Urothelium cell line (cell line): ENCODE measurements around the gene TRAF7.
A peak's percentile ranks its signal among the peaks of the same experiment; 100 is the strongest.

ENCODE experiments used
- DNase-seq: peaks from one replicate; pipeline ENCODE4 v3.0.0; 2011; ENCODE audit warnings: low spot score, mixed read lengths
- FAIRE-seq: peaks from 2 replicates; lab custom pipeline; 2011; peaks lifted over from hg19 to GRCh38; lab: Jason Lieb, UNC

The TRAF7 gene

DNA sequence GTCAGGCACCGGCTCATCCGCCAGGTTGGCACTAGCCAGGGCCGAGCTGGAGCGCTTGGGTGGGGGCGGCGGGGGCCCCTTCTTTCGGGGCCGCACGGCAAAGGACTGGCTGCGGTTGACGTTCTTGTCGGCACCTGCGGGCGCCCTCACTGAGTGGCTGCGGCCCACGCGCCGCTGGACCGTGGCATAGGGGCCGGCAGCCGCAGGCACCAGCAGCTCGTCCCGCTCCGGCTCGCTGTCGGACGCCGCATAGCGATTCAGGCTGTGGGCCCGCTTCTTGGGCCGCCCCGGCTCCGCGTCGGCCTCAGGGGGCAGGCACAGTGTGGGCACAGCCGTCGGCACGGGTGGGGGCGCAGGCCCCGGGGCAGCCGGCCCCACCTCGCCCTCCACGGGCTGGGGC, 24.9 kb downstream of the TRAF7 start:
- no peak for FAIRE-seq
- DNase-seq, result no peak

DNA sequence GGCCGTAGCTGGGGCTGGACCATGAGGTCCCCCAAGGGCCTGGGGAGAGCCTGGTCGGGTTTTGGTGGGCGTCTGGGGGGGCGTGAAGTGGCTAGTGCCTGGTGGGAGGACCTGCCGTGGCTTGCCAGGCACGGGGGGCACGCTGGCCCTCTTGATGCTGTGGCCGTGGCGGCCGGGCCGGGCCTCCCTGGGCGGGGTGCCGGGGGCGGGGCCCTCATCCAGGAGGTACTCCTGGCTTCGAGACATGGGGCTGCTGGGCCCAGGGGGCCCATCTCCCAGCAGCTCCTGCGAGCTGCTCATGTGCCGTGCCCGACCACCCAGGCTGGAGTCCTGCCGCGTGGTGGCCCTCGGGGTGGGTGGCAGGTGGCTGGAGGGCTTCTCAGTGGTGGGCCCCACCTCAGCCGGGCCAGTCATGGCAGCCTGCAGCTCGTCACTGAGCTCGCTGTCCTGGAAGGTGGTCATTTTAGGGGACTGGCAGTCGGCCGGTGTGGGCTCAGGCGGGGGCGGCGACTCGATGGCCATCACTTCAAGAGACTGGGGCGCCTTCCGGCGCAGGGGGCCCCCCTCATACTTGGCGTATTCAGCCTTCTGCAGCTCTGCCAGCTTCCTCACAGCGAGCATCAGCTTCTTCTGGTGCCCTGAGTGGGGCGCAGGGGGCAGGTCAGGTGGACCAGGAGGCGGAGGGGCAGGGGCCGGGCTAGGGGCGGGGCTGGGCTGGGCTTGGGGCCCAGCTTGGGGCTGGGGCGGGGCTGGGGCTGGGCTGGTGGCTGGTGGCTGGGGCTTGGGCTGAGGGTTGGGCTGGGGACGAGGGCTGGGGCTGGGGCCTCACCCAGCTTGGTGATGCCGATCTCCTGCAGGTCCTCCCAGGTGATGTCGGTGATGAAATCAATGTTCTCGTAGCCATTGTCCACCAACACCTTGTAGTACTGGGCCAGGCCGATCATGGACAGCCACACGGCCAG, 25.7 kb downstream of the TRAF7 start:
- DNase-seq (no peak), FAIRE-seq (no peak)

DNA sequence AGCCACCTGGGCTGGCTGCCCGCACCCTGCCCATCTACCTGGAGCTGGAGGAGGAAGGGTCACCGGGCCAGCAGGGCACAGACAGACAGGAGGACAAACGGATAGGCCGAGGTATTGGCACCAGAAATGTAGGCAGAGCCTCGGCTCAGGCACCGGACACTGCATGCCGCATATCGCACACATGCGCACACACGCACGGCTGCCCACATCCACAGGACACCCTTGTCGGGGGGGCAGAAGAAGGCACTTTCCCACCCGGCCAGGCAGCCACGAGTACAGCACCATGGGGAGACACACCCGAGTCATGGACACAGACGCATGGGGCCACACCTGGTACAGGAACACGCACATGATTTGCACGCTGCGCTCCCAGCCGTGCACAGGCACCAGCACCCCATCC, 26.4 kb downstream of the TRAF7 start:
- DNase-seq, result no peak
- FAIRE-seq, result peak; percentile 69

DNA sequence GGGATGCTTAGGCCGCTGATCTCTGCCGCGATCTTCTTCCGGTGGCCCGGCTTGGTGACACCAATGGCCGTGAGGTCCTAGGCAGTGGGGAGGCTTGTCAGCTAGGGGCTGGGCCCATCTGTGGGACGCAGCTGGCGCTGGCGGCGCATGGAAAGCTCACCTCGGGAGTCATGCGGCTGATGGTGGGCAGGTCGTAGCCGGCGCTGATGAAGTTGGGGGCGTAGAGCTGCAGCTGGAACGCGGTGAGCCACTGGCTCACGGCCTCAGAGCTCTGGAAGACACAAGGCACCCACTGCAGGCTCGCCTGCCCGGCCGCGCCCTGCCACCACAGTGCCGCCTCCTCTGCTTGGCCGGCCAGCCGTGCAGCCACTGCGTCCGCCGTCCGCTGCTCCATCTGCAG, 28.1 kb downstream of the TRAF7 start:
- no peak for FAIRE-seq
- no peak for DNase-seq

DNA sequence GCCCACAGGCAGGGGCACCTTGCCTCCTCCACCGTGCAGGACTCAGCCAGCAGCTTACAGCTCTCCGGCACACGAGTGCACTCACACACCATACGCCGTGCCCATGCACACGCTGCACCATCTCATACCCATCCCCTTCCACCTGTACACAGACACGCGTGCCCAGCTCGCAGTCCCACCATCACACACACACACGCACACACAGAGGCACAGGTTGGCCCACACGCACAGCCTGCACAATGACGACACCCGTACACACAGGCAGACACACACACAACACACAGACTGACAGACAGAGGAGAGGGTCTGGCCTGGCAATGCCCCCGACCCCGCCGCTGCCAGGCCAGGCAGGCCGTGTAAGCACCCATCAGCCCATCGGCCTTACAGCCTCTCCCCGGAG, 28.8 kb downstream of the TRAF7 start:
- DNase-seq (no peak), FAIRE-seq (peak; percentile 59)

GRCh38 chr16:2184962-2185361, 29.4 kb downstream of the TRAF7 start:
- DNase-seq (no peak), FAIRE-seq (no peak)

DNA sequence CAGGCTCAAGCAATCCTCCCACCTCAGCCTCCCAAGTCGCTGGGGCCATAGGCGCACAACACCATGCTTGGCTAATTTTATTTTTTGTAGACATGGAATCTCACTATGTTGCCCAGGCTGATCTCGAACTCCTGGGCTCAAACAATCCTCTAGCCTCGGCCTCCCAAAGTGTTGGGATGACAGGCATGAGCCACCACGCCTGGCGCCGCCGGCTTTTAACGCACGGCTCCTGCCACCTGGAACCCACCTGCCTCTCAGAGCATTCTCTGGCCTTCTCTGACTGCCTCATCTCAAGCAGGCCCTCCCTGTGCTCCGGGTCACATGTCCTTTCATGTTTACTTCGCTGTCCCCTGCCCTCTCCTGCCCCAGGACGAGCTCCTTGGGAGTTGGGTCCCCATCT, 30.5 kb downstream of the TRAF7 start:
- FAIRE-seq, result no peak
- no peak for DNase-seq

DNA sequence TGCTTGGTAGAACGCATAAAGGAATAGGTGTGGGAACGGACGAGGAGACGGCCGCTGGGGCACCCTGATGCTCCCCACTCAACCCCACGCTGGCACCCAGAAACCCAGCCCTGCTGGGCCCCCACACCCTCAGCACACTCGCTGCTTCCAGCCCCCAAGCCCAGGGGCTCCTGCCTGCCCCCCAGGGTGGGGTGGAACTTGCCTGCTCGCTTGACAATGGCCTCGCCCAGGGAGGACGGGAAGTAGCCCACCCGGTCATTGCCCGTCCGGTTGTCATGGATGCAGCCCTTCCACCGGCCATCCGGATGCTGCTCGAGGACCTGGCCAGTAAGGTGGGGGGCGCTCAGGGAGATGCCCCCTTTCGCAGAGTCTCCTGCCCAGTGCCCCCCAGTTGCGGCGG, 30.9 kb downstream of the TRAF7 start:
- DNase-seq (no peak), FAIRE-seq (no peak)

GRCh38 chr16:2187212-2187611, 31.6 kb downstream of the TRAF7 start:
- FAIRE-seq, result no peak
- DNase-seq, result no peak

DNA sequence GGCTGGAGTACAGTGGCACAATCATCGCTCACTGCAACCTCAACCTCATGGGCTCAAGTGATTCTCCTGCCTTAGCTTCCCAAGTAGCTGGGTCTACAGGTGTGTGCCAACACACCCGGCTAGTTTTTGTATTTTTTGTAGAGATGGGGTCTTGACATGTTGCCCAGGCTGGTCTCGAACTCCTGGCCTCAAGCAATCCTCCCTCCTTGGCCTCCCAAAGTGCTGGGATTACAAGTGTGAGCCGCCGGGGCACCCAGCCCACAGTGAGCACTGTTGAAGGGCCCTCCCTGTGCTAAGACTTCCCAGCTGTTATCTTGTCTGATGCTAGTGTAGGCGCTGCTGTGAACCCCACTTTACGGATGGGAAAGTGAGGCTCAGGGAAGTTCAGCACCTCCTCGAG, 32.8 kb downstream of the TRAF7 start:
- FAIRE-seq, result no peak
- no peak for DNase-seq

DNA sequence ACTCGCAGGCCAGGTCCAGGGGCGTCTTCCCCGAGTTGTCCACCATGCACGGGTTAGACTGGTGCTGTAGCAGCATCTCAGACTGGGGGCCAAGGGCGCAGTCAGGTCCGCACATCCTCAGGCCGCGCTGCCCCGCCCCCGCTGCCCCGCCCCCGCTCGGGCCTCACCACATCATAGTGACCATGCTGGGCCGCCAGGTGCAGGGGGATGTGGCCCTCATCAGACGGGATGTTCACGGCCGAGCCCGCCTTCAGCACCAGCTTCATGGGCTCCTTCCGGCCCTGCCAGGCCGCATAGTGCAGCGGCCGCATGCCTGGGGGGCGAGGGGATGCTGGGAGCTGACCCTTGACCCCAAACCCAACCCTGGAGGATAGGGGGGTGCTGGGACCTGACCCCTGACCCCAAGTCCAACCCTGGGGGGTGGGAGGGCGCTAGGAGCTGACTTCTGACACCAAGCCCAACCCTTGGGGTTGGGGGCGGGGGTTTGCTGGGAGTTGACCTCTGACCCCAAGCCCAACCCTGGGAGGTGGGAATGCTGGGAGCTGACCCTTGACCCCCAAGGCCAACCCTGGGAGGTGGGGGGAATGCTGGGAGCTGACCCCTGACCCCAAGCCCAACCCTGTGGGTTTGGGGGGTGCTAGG, 33.8 kb downstream of the TRAF7 start:
- FAIRE-seq (no peak), DNase-seq (no peak)

- no peak for FAIRE-seq
- DNase-seq, result no peak
These were observed 34.5 kb downstream of the TRAF7 start for GRCh38 chr16:2190002-2190658.

DNA sequence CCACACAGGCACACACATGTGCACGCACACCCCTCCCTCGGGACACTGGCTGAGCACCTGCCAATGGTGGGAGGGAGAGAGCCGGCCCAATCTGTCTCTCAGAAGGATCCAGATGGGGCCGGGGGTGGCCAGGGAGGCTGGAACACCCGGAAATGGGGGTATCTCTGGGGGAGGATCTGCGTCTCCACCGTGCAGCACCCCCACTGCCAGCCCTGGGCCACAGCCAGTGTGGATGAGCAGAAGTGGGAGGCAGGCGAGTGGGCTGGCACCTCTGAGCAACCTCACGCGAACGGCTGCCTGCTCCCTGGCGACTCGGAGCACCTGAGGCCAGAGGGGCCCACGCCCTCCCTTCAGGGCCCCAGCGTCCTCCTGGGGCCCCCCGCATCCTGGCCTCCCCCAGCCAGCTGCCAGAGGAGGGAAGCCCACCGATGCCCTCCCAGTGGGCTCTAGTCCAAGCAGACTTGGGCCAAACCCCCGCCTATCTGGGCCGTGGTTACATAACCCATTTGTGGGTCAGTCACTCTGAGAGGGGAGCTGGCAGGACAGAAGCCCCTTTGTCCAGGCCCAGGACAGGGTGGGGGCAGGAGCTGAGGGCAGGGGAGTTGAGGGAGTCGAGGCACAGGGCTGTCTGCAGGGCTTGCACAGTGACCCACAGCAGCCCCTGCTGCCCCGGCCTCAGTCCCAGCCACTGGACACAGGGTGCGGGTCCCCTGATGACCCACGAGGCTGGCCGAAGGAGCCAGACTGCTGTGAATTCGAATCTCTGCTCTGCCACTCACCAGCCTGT, 35.3 kb downstream of the TRAF7 start:
- DNase-seq (no peak), FAIRE-seq (no peak)

- DNase-seq (no peak), FAIRE-seq (no peak)
These were observed 35.8 kb downstream of the TRAF7 start for GRCh38 chr16:2191446-2191706.

GRCh38 chr16:2194166-2194834, 38.7 kb downstream of the TRAF7 start:
- DNase-seq (peak; percentile 58), FAIRE-seq (no peak)

DNA sequence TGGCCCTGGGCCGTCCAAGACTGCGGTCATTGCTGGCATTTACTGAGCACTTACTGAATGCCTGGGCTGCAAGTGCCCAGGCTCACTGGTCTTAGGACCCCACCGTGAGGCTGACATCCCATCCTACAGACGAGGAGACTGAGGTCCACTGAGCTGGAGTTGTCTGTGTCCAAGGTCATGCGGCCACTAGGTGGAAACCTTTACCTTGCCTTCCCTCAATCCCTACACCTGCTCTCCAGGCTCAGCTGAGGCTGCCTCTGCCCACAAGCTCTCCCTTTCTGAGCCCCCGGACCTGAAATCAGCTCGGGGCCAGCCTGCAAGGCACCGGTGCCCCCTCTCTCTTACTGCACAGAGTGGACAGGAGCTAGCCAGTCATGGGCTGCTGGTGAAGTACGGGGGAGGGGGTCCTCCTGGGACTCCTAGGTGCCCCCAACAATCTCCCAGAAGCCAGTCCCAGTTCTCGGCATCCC, 39.3 kb downstream of the TRAF7 start:
- peak; percentile 69 for DNase-seq
- FAIRE-seq, result peak; percentile 65

DNA sequence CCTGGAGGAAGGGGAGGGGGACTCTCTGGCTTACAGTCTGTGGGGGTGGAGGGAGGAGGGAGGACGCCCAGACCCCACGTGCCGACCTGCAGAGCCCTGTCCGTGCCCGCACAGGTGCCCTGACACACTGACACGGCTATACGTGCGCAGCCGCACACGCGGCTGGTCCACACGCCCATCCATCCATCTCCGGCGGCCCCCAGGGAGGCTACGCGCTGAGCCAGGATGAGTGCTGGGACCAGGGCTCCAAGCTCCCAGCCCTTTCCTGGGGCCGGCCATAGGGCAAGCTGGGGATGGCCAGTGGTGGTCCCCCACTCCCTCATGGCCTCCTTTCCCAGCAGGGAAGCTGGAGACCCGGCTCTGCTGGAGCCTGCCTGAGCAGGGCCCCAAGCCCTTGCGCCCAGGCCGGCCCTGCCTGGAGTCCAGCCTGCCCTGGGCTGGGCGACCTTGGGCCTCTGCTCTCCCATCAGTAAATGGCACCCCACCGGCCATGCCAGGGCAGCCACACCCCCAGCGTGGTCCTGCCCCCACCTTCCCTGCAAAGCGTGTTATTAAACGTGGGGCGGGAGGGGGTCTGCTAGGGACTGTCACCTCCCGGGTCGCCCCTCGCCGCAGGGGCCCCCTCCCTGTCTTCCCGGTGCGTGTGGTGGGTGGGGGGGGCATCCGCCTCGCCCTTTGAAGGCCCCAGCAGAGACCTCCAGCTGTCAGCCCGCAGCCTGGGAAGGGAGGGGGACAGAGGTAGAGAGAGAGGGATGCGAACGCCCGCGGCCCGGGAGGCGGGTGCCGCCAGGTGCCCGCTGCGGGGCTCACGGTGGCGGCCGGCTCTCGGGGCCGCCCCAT, 40.0 kb downstream of the TRAF7 start:
- FAIRE-seq, result peak; percentile 65
- DNase-seq, result no peak

- FAIRE-seq (peak; percentile 9), DNase-seq (peak; percentile 52)
These were observed 40.8 kb downstream of the TRAF7 start, which contains the start of gene CASKIN1 for GRCh38 chr16:2196162-2196980. TSS of gene CASKIN1 (minus strand) at chr16:2196605. CDS start at chr16:2196432, 173 bp downstream.
